ENCODE results near the gene WDR35. TPM values are rescaled to one million over a fixed set of nuclear protein-coding genes. Genes with fewer than 3 reads are reported as not detected.

Gene WDR35
- total and polyA plus RNA-seq, 2 donors (not counting 3 experiments of a cell fraction or from before 2014, with no cell fraction given), result 3.6 to 8.0 TPM

DNA sequence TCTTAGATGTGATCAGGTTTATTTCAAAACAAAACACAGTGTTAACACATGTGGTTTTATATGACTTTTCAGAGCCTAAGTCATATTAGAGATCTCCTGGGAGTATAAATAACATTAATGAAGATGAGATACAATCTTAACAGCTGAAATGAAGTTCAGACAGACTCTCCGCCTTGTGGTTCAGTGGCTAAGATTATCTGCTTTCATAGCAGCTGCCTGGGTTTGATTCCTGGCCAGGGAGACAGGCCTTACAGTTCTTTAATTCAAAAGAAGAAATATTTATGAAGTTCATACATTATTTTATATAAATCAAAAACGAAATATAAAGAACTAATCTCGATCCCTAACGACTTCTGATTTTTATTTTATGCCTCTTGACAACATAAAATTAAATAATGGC is 52.9 kb downstream of the WDR35 start:
- TF ChIP-seq, protein P1, sequence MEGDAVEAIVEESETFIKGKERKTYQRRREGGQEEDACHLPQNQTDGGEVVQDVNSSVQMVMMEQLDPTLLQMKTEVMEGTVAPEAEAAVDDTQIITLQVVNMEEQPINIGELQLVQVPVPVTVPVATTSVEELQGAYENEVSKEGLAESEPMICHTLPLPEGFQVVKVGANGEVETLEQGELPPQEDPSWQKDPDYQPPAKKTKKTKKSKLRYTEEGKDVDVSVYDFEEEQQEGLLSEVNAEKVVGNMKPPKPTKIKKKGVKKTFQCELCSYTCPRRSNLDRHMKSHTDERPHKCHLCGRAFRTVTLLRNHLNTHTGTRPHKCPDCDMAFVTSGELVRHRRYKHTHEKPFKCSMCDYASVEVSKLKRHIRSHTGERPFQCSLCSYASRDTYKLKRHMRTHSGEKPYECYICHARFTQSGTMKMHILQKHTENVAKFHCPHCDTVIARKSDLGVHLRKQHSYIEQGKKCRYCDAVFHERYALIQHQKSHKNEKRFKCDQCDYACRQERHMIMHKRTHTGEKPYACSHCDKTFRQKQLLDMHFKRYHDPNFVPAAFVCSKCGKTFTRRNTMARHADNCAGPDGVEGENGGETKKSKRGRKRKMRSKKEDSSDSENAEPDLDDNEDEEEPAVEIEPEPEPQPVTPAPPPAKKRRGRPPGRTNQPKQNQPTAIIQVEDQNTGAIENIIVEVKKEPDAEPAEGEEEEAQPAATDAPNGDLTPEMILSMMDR (IDR thresholded peaks at IDR 0.05; ENCODE audit: extremely low read depth in 1 of 2, insufficient read depth in 1 of 2, low read depth in 1 of 2, low read length in 2 of 2), result no peak
- TF ChIP-seq MYC (IDR thresholded peaks at IDR 0.05; ENCODE audit: low read depth, low read length) (no peak), POLR2A (IDR thresholded peaks at IDR 0.05; ENCODE audit: low read depth, low read length) (no peak), JUN (IDR thresholded peaks at IDR 0.05; ENCODE audit: borderline replicate concordance, insufficient read depth, insufficient read length, low read depth) (no peak), POLR2AphosphoS5 (IDR thresholded peaks at IDR 0.05; ENCODE audit: insufficient read depth, low read depth, low read length) (no peak), GATA2 (IDR thresholded peaks at IDR 0.05; ENCODE audit: insufficient read depth, insufficient read length, low read depth, low read length) (no peak), EZH2 (IDR thresholded peaks at IDR 0.05; ENCODE audit: borderline replicate concordance, low read depth, low read length, severe bottlenecking) (no peak), FOS (IDR thresholded peaks at IDR 0.05; ENCODE audit: borderline replicate concordance, insufficient read depth, low read length) (no peak)
- TF ChIP-seq, protein P2, sequence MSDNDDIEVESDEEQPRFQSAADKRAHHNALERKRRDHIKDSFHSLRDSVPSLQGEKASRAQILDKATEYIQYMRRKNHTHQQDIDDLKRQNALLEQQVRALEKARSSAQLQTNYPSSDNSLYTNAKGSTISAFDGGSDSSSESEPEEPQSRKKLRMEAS (IDR thresholded peaks at IDR 0.05; ENCODE audit: insufficient read depth, insufficient read length), result no peak
- Histone ChIP-seq H3K4me3 (replicated peaks in 1 of 3; ENCODE audit: insufficient read depth in 1 of 3, low read depth in 1 of 3, low read length in 3 of 3) (no peak overlapping the region), H3K9ac (replicated peaks; ENCODE audit: extremely low read depth, insufficient read depth, low read length) (no peak overlapping the region), H2AFZ (ENCODE audit: low read depth, low read length) (no peak overlapping the region), H3K9me3 (replicated peaks; ENCODE audit: control insufficient read depth, insufficient read depth, low read length) (no peaks in the 10 kb centered on the region), H3K9me1 (replicated peaks; ENCODE audit: control insufficient read depth, extremely low read depth, insufficient read depth, low read length) (no peaks in the 10 kb centered on the region), H3K36me3 (ENCODE audit: control insufficient read depth in 2 of 2, extremely low read depth in 1 of 2, insufficient read depth in 2 of 2, low read length in 2 of 2) (peaks cover 0 to 7% of the 10 kb centered on the region in 2 experiments), H3K79me2 (ENCODE audit: control insufficient read depth, insufficient read depth, low read length) (no peaks in the 10 kb centered on the region), H3K27me3 (ENCODE audit: control insufficient read depth in 2 of 2, insufficient read depth in 2 of 2, low read length in 2 of 2) (no peaks in the 10 kb centered on the region), H3K4me2 (ENCODE audit: insufficient read depth, low read length) (no peak overlapping the region), H4K20me1 (replicated peaks; ENCODE audit: control insufficient read depth, extremely low read depth, insufficient read depth, low read length) (no peaks in the 10 kb centered on the region), H3K27ac (ENCODE audit: insufficient read depth, low read depth, low read length) (no peak overlapping the region), H3K4me1 (ENCODE audit: control insufficient read depth, extremely low read depth, insufficient read depth, low read length) (peaks cover 22% of the 10 kb centered on the region)
- ChIA-PET POLR2A (no interaction called here), CTCF (interaction anchor here (1.9 kb wide), 1 partner anchor 19 kb away, joined by 4 read pairs; no protein-coding TSS in a partner anchor)
- intact Hi-C loops (cut with micrococcal nuclease), result no loop called here
- BruUV-seq (replicated peaks), result no TSS peak
- FAIRE-seq, result no peak
- no peak for DNase-seq (ENCODE audit: low read depth, low spot score)
- dilution Hi-C loops (cut with MboI; ENCODE audit: extremely low pct_ligation_motif_present, low sequenced_read_pairs), result no loop called here
